GM19463 (cell line): ENCODE results near the gene CDK13.
"Not testable (repeated sequence)": the region's sequence is repeated elsewhere in the genome, so short reads cannot be mapped to it uniquely, and the experiment has no call there.

Source experiments
- ATAC-seq: cut with Tn5 transposase; IDR thresholded peaks from one replicate; pipeline ENCODE4 v1.9.1; 2021; ENCODE audit warnings: mild to moderate bottlenecking, moderate library complexity; ENCODE audit not compliant: unreplicated experiment

Gene CDK13

GRCh38 chr7:40095695-40096327 lies 145.8 kb downstream of the CDK13 start:
- no peak for ATAC-seq

DNA sequence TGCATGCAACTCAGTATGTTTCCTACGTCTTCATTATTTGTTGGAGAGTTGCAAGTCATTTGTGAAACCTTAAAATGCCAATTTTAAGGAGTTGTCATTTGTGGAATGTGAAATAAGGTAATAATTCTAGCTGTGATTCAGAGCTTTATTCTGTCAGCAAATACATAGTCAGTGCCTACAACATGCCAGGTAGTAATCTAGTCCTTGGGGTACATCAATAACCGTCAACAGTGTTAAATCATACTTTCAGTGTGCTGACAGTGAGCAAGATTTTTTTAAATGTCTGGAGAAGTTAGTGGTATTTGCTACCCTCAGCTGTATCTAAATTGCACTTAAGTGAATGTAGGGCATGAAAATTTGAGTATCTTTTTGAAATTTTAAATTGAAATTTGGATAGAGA lies 147.7 kb downstream of the CDK13 start:
- ATAC-seq, result no peak

DNA sequence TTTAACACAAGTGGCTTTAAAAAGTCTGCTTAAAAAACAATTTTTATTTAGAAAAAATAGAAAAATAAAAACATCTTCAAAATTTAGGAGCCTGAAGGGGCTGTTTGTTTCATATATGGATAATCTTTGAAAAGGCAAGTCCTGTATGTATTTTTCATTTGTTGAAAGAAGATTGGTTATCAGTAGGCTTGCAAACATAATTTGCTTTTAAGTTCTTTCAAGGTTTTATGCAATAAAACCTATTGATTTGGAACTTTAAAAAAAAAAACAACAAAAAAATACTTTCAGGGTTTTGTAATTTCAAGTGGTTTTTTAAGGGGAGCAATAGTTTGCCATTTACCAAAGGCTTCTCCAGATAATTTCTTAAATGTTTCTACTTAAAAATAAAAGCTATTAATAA lies 148.8 kb downstream of the CDK13 start:
- ATAC-seq, result no peak

- no peak for ATAC-seq
Observed at GRCh38 chr7:40099837-40100236, 149.8 kb downstream of the CDK13 start.

- no peak for ATAC-seq
Observed at GRCh38 chr7:40101201-40101600, 151.1 kb downstream of the CDK13 start.

- no peak for ATAC-seq
Observed at GRCh38 chr7:40102897-40103296, 152.8 kb downstream of the CDK13 start.

DNA sequence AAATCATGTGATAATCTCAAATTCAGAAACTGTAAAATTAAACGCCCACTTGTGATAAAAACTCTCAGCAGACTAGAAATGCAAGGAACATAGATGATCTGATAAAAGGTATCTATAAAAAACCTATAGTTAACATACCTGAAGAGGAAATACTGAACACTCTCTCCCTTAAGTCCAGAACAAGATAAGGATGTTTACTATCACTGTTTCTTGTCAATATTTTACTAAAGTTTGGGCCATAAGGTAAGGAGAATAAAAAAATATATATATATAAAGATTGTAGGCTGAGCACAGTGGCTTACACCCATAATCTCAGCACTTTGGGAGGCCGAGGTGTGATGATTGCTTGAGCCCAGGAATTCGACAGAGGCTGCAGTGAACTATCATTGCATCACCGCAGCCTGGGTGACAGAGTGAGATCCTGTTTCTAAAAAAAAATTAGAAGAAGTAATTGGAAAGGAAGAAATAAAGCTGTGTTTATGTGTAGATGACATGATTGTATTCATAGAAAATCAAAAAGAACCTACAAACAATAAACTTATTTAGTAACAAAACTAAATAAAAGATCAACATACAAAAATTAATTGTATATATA lies 155.9 kb downstream of the CDK13 start:
- ATAC-seq, result no peak

GRCh38 chr7:40115936-40116335 lies 165.9 kb downstream of the CDK13 start:
- ATAC-seq, result no peak

DNA sequence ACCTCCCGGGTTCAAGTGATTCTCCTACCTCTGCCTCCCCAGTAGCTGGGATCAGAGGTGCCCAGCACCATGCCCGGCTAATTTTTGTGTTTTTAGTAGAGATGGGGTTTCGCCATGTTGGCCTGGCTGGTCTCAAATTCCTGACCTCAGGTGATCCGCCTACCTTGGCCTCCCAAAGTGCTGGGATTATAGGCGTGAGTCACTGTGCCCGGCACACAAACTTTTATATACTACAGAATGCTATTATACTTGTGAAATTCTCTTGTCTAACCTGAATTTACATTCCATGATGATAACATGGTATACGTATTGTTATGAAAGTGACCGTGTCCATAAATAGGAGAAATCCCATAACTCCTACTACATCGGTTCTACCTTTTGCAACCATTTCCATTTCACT lies 167.1 kb downstream of the CDK13 start:
- not testable (repeated sequence) for ATAC-seq

GRCh38 chr7:40118201-40118600 lies 168.1 kb downstream of the CDK13 start:
- not testable (repeated sequence) for ATAC-seq

DNA sequence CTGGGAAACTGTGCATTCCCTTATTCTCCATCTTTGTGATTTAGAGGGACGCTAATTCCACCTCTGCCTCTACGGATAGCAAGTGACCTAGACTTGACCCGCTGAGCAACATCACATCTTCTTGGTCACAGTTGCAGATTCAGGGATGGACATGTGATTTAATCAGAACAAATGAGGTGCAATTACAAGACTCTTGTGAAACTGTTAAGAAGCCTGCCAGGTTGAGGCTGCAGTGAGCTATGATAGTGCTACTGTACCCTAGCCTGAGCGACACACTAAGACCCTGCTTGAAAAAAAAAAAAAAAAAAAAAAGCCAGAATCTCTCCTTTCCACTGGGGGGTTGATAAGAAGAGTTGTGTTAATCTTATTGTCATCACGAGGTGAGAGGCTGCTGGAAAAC lies 170.0 kb downstream of the CDK13 start:
- ATAC-seq, result no peak

DNA sequence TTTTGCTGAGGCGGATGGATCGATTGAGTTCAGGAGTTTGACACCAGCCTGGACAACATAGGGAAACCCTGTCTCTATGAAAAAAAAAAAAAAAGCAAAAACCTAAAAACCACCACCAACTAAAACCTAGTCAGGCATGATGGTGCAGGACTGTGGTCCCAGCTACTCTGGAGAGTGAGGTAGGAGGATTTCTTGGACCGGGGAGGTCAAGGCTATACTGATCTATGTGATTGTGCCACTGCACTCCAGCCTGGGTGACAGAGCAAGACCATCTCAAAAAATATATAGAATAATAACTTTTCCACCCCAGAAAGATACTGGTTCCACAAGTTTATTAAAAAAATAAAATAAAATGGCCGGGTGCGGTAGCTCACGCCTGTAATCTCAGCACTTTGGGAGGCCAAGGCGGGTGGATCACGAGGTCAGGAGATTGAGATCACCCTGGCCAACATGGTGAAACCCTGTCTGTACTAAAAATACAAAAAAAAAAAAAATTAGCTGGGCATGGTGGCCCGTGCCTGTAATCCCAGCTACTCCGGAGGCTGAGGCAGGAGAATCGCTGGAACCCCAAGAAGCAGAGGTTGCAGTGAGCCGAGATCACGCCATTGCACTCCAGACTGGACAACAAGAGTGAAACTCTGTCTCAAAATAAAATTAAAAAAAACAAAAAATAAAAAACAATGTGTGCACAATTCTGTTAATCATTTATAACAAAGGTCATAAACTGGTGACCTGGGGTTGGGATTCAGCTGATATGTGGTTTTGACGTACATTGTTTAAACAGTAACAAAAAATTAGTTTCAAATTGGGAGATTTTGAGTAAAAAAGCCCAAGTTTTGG lies 172.3 kb downstream of the CDK13 start:
- ATAC-seq, result not testable (repeated sequence)

GRCh38 chr7:40122940-40123254 lies 172.8 kb downstream of the CDK13 start:
- ATAC-seq, result no peak

- peak; percentile 1 for ATAC-seq
Observed at GRCh38 chr7:40133561-40134427, 183.7 kb downstream of the CDK13 start.

DNA sequence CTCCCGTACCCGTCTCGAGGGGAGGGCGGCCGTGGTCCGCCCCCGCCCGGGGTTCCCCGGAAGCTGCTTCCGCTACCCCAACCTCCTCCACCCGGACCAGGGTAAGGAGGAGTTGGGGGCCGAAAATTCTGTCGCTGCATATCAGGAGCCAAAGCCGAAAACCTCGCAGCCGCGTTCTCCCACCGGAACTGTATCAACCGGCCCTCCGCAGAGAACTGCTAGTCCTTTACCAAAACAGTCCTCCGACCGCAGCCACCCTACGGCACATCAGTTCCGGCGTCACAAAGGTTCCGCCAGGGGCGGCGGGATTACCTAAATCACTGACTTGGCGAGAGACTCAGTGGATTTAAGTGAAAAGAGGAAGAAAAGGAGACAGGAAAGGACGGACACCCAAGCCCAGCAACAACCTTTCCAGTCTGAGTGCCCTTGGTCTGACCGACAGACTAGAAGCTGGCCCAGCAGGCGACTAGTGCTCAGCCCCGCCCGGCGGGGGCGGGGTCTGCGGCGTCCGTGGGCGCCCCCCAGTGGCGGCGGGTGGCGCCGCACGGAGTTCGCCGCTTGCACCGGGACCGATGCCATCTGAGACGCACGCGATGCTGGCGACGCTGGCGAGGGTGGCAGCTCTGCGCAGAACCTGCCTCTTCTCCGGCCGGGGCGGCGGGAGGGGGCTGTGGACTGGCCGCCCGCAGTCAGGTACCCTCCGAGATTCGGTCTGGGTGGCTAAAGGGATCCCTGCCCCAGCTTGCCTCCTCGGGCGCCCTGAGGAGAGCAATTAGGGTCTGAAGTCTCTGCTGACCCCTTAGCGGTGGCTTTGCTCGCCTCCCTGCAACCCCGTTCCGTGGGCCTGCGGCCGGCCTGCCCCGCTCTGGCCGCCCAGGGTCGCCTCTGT lies 184.6 kb downstream of the CDK13 start, which contains the start of the genes MPLKIP and SUGCT:
Gene MPLKIP, minus strand, starts transcription at position 195 of the 889 bp plus-strand sequence. Its CDS starts 55 bp downstream, at position 140.
Gene SUGCT, plus strand, starts transcription at position 578 of the 889 bp plus-strand sequence.
- peak; percentile 89 for ATAC-seq

GRCh38 chr7:40135317-40135610 lies 185.2 kb downstream of the CDK13 start:
- no peak for ATAC-seq

GRCh38 chr7:40137563-40137962 lies 187.5 kb downstream of the CDK13 start:
- no peak for ATAC-seq

- ATAC-seq, result no peak
Observed at GRCh38 chr7:40138973-40139372, 188.9 kb downstream of the CDK13 start.

DNA sequence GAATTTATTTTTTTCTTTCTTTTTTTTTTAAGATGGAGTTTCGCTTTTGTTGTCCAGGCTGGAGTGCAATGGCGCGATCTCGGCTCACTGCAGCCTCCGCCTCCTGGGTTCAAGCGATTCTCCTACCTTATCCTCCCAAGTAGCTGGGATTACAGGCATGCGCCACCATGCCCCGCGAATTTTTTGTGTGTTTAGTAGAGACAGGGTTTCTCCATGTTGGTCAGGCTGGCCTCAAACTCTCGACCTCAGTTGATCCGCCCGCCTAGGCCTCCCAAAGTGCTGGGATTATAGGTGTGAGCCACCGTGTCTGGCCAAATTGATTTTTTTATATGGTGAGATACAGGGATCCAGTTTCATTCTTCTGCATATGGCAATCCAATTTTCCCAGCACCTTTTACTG lies 189.8 kb downstream of the CDK13 start:
- ATAC-seq, result not testable (repeated sequence)

DNA sequence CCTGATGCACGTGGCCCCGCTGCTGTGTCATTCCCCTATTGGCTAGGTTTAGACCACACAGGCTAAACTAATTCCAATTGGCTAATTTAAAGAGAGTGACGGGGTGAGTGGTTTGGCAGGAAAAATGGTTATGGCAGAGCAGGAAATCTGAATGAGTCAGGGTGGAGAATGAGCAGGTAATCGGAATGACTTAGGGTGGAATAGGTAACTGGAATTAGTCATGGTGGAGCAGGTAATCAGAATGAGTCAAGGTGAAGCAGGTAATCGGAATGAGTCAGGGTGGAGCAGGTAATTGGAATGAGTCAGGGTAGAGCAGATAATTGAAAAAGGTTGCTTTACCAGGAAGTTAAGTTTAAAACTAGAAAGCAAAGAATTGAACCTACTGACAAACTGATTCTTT lies 191.9 kb downstream of the CDK13 start:
- not testable (repeated sequence) for ATAC-seq
